Thyroid gland (tissue), 4 donors: ENCODE results near the gene PLGRKT.

ENCODE experiments used
- CTCF ChIP-seq, 6 experiments: fragments of 200-600 bp in 3 of 6; fragments of 450-650 bp in 3 of 6; sonication (generic) in 3 of 6; IDR thresholded peaks; one replicate each; pipeline ENCODE4 v1.5.1; 2016 to 2019; ENCODE audit warnings: antibody characterized with exemption in 6 of 6, mild to moderate bottlenecking in 2 of 6, inconsistent platforms in 1 of 6, moderate library complexity in 1 of 6
- POLR2A ChIP-seq, 2 donors: fragments of 450-650 bp; IDR thresholded peaks; one replicate each; pipeline ENCODE4 v1.6.1; 2017; ENCODE audit warnings: antibody characterized with exemption in 2 of 2, mild to moderate bottlenecking in 2 of 2, moderate library complexity in 1 of 2

GRCh38 chr9:5428172-5428571, 9.6 kb downstream of the PLGRKT start:
- TF ChIP-seq CTCF (IDR thresholded peaks at IDR 0.05): no peak
- TF ChIP-seq POLR2A (IDR thresholded peaks at IDR 0.05): no peak
